Ramos (cell line): ENCODE measurements around the gene MAP3K5.

ENCODE experiments used
- in situ Hi-C: fragments of 300-500 bp; cut with MboI; formaldehyde crosslinking; loops from one replicate; pipeline ENCODE4 v1.14.3; 2022; ENCODE audit warnings: low sequenced_read_pairs; ENCODE audit not compliant: unreplicated experiment

Gene MAP3K5

DNA sequence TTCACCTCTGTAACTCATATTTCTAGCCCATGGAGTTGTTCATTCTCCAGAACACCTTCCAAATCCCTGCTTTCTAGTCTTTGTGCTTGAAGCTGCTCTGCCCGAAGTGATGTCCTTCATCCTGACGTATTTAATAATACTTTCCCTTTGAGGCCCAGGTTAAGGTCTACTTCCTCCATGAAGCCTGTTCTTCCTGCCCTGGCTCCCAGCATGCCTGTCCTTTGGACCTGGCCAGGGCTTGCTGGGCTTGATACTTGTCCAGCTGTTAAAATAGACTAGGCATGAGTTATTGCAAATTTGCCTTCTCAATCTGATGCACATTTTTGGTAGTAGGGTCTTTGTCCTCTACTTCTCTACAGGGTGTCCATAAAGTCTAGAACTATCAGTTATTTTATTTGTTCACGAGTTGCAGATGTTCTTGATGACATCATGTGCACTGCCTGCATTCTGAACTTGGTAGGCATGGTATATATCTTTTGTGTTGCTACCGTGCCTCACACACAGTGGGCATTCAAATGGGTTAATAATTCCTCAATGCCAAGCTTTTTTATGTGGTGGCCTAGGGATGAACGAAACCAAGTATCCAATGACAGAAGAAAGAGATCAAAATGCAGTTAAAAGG, 239.0 kb downstream of the MAP3K5 start:
- in situ Hi-C loops: no loop called here

DNA sequence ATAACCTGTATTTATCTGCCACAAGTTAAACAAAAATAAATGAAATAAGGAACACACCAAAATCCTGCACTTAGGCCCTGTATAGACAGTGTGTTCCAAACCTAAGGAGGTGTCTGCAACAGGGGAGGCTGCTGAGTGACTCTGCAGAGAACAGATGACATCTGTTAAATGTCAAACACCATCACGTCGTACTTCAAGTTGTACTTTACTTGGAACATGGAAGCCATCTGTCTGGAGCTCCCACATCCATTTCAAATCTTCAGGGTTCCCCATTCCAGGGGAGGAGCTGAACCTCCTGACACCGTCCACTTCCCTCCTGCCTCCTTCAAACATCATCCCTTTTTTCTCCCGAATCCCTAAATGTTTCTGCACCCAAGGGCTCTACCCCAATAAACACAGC, 240.2 kb downstream of the MAP3K5 start:
- in situ Hi-C loops: no loop called here

DNA sequence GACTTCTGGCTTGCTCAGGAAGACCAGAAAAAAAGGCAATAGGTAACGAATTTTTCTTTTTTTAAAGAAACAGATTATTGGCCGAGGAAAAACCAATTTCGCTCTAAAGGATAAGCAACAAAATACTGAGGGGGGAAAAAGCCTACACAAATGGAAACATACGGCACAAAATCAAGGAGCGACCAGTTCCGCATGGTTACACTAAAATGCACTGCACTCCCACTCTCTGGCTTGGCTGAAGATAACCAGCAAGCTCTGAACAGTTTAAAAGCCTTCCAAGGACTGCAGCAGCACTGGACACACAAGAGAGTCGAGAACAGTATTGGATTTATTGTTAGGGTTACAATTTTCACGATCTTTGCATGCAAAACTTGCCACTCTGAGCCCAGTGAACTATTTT, 241.2 kb downstream of the MAP3K5 start:
- in situ Hi-C loops: no loop called here

DNA sequence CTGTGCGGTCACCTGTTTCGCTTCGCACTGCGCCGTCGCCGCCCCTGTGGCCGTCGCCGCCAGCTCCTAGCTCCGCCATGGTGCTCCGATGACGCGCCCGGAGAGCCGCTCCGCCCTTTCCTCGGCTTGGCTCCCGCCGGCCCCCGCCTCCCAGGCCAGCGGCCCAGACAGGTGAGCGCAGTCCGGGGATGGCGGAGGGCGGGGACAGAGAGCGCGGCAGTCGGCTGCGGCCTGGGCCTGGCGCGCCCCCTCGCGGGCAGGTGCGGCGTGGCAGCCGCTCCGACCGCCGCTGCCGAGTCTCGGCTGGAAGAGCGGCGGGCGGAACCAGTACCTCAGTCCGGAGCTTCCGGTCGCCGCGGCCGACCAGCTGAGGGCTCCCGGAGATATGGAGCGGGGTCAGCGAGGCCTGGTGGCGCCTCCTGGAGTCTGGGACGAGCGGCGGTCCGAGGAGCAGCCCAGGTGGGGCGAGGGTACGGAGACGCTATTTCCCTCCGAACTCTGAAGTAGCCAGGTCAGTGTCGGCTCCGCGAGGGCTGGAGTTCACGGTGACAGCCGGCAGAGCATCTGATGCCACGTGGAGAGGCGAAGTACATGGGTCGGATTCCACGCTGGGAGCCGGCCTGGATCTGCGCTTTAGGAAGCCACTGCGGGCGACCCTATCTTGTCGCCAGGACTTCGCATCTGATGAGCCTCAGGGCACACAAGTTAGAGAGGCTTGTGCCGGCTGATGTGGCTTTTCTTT, 241.8 kb downstream of the MAP3K5 start, which contains the start of gene MAP7:
Gene MAP7, minus strand, starts transcription at position 93 of the 742 bp plus-strand sequence. Its CDS starts 14 bp downstream, at position 79.
- in situ Hi-C loops: no loop called here

DNA sequence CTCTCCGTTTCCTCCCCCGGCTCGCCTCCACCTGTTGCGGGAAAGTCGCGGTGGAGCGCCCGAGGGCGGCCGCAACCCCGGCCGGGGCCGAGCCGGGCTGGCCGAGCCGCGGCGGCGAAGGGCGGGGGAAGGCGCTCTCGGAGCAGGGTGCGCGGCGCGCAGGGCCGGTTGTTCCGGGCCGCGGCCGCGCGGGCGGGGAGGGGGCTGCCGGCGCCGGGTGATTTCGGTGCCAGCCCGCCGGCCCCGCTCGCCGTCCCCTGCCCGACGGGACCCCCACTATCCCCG, 242.3 kb downstream of the MAP3K5 start:
- in situ Hi-C loops: no loop called here

DNA sequence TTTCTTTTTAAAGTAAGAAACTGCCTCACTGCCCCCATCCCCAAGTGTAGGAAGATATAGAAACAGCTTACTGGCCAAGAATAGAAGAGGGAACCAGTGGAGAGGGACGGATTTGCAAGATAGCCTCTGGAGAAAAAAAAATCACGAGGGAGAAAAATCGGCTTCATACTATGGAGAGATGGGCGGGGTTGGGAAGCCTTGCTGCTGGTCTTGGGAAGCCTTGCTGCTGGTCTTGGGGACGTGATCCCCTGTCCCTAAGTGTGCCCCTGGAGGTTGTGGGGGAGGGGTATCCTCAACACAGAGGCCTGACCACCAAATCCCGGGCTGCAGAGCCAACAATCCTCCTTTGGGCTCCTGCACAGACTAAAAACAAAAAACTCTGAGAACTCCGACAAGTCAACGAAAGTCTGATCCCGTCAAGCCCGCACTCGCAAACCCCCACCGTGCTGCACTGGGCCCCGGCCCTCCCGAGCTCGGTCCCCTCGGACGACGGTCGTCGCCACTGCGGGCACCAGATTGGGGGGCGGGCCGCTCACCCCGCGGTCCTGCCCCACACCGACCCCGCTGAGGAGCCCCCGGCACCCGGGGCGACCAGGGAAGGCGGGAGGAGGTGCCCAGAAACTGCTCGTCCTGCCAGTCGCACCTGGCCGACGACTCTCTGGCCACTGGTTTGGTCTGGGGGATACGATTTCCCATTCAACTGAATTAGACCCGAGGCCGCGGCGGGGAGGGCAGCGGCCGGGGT, 242.8 kb downstream of the MAP3K5 start:
- in situ Hi-C loops: loop anchor here (25.0 kb wide), 1 partner anchor 1012 kb away; no protein-coding TSS in a partner anchor

DNA sequence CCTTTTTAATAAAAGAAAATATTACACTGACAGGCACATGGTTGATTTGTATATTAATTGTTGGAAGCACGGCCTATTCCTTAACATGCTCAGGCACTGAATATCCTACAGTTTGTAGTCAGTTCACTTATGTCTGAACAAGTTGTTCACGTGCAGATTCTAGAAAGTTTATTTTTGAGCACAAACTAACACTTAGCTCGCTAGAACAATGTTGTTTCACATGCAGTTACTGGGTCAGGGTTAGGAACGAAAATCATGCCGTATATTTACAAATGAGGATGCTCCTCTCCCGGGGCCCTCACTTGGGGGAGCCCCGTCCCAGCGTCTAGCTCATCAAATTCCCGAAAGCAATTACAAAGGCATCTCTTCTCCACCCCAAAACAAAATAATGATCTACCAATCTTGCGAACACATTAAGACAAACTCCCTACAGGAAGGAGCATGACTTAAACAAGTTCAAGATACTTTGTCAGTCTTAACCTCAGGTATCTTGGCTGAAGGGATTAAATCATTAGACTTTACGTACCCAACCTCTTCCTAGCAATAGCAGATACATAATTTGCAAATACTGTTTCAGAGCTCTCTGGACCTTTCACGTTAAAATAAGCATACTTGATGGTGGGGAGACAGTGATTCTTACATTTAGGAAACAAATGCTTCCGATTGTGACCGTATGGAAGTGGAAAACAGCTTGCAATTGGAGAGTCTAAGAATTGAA, 243.5 kb downstream of the MAP3K5 start:
- in situ Hi-C loops: loop anchor here (25.0 kb wide), 1 partner anchor 1011 kb away; no protein-coding TSS in a partner anchor

DNA sequence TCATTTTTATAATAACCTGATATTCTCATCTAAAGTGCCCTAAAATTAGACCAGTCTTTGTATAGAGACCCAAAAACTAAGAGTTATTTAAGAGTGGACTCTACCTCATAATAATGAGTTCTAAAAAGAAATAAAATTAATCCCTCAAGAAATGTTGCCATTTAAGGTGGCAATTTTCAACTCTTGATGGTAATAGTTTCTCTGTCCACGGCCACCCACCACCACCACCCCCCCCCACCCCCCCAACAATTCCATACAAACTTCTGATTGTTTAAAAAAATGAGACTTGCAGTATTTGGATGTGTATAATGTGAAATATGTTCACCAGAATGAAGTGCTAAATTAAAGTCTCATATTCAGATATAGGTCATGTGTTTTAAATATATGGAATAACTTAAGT, 244.4 kb downstream of the MAP3K5 start:
- in situ Hi-C loops: loop anchor here (25.0 kb wide), 1 partner anchor 1011 kb away; no protein-coding TSS in a partner anchor

DNA sequence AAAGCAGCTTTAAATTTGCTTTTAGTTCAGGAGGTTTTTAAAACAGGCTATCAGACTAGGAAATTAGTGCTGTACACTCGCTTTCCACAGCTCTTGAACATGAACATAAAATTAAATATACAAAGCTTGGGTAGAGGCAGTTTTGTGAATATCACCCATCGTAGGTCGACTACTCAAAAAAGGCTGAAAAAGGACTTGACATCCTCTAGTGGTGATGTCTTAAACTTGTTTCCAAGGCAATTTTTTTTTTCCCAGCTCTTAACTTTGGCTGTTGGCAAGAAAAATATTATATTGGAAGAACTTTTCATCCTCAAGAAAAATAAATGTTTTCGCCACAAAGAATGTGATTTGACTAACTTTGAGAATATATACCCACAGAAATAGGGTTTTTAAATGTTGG, 244.9 kb downstream of the MAP3K5 start:
- in situ Hi-C loops: loop anchor here (25.0 kb wide), 1 partner anchor 1010 kb away; no protein-coding TSS in a partner anchor

DNA sequence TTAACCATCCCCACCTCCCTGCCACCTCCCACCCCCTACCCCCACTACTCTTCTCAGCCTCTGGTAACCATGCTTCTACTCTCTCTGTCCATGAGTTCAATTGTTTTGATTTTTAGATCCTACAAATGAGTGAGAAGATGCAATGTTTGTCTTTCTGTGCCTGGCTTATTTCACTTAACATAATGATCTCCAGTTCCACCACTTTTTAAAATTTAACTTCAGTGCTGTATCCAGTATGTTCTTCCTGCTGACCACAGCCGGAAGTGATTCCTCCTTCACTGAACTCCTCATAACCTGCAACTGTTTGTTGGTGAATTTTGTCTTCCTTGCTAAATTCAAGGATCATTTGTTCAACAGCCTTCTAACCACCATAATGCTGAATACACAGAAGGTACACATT, 245.9 kb downstream of the MAP3K5 start:
- in situ Hi-C loops: loop anchor here (25.0 kb wide), 1 partner anchor 1009 kb away; no protein-coding TSS in a partner anchor

DNA sequence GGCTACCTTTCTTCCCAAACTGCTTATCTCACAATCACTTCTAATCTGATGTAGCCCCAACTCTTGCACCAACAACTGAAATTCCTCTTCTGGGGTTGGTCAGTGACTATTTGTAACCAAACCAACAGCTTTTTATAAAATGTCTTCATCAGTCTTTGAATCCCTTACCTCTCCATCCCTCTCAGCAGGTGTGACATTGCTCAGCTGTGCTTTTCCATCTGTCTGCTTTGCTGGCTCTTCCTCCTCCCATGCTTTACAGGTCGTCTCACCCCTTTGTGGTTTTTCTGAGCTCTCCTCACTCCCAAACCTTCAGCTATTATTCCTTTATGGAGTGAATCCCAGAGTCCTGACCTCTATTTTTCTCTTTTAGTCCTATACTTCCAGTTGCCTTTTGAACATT, 248.0 kb downstream of the MAP3K5 start:
- in situ Hi-C loops: loop anchor here (25.0 kb wide), 1 partner anchor 1007 kb away; no protein-coding TSS in a partner anchor

DNA sequence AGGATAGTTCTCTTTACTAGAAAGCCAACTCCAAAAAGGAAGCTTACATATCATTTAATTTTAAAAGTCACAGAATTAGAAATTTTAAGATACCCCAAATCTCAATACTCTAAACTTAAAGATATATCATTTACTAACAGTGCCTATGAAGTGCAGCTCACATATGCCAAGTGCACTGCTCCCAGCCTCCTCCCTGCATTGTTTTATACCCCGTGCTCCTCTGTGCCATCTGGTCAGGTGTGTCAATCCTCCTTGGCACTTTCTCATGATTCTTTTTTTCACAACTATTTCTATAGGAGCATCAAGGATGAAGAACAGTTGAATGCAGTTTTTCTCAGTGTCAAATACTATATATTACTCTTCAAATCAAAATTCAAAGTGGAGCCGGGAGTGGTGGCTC, 250.9 kb downstream of the MAP3K5 start:
- in situ Hi-C loops: loop anchor here (25.0 kb wide), 1 partner anchor 1004 kb away; no protein-coding TSS in a partner anchor

DNA sequence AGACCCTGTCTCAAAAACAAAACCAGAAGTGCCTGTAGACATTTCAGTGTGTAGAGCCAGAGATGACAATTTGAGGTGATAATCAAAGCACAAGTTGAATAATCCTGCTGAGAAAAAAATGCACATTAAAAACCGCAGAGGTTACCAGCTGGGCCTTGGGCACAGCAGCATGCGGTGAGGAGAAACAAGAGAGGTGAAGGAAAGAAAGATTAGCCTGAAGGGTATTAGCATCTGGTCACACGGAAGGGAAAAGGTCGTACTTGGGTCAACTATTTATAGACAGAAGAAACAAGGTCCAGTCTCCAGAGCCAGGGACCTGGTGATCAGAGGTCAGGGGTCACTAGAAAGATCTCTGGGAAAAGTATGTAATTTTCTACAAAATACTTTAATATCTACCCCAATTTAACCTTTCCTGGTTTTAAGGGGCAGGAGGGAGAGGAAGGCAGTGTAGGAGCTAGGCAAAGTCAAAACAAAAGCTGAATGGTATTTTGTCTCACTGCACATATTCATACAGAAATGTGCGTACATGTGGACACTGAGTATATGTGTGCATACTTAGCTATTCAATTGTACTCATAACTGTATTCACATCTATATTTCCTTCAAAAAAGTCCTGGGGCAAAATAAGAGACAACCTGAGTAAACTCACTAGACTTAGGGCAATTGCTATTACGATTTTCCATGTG, 252.2 kb downstream of the MAP3K5 start:
- in situ Hi-C loops: loop anchor here (25.0 kb wide), 1 partner anchor 1003 kb away; no protein-coding TSS in a partner anchor

DNA sequence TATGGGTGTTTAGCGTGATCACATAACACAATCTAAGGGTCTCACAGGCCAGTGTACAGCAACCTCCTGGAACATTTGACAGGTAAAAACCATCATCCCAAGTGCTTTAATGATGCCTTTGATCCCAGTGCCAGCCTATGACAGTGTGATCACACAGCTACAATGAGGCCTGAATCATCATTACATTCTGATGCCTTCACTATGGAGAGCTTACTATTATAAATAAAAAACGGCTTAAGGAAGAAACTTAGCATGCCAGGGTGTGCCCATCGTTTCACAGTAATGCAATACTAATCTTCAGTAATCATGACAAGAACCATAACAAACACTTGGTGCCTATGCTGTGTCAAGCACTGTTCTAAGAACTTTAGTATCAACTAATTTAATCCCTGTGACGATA, 253.4 kb downstream of the MAP3K5 start:
- in situ Hi-C loops: loop anchor here (25.0 kb wide), 1 partner anchor 1002 kb away; no protein-coding TSS in a partner anchor

DNA sequence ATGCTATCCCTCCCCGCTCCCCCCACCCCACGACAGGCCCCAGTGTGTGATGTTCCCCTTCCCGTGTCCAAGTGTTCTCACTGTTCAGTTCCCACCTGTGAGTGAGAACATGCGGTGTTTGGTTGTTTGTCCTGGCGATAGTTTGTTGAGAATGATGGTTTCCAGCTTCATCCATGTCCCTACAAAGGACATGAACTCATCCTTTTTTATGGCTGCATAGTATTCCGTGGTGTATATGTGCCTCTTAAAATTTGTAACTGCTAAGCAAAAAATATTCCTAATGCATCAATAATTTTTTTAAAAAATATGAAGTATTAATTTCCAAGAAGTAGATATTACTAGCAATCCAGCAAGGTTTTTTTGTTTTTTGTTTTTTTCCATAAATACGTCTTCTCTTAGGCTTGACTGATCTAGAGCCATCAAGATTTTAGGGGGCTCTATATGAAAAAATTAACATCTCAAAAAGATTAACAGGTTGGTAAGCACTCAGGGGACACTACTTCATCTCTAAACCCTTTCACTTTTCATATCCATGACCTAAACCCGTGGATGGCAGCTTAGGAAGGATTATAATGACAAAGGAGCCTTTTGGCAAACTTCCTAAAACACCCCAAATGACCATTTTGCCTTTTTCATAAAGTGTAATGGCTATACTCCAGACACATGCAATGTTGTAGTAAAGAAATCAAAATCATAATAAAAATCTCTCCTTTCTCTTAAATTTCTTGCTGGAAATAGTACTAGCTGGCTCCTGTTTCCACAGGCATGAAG, 256.2 kb downstream of the MAP3K5 start:
- in situ Hi-C loops: loop anchor here (25.0 kb wide), 1 partner anchor 999 kb away; no protein-coding TSS in a partner anchor

DNA sequence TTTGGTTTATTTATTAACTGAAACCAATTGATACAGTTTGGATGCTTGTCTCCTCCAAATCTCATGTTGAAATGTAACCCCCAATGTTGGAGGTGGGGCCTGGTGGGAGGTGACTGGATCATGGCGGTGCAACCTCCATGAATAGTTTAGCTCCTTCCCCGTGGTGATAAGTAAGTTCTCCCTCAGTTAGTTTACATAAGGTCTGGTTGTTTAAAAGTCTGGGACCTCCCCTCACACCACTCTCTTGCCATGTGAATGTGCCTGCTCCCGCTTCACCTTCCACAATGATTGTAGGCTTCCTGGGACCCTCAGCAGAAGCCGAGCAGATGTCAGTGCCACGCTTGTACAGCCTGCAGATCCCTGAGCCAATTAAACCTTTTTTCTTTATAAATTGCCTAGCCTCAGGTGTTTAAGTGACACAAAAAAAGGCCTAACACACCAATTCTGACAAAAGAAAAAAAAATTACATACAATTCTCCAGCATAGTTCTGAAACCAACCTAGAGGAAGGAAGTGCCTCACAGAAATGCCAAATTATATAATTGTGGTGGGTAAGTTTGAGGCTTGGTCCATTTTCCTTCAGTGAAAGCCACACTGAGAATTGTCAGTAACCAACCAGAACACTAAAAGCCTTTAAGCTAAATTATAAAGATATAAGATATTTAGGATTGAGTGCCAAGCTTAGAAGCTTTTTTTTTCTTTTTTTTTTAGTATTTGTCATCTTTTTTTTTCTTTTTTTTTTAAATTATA, 257.1 kb downstream of the MAP3K5 start:
- in situ Hi-C loops: loop anchor here (25.0 kb wide), 1 partner anchor 998 kb away; no protein-coding TSS in a partner anchor

DNA sequence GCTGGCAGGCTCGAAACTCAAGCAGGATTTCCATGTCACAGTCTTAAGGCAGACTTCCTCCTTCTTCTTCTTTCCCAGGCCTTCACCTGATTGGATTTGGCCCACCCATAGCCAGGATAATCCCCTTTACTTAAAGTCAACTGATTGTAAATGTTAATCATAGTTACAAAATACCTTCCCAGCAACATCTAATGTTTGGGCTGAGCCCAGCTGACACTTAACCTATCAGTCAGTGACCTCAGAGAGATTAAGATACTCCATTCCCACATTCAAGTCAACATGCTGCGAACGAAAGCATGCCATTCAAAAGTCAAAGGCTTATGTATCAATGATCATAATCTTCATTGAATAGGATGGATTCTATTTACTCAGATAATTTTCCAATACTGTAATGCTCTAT, 258.0 kb downstream of the MAP3K5 start:
- in situ Hi-C loops: loop anchor here (25.0 kb wide), 1 partner anchor 997 kb away; no protein-coding TSS in a partner anchor

DNA sequence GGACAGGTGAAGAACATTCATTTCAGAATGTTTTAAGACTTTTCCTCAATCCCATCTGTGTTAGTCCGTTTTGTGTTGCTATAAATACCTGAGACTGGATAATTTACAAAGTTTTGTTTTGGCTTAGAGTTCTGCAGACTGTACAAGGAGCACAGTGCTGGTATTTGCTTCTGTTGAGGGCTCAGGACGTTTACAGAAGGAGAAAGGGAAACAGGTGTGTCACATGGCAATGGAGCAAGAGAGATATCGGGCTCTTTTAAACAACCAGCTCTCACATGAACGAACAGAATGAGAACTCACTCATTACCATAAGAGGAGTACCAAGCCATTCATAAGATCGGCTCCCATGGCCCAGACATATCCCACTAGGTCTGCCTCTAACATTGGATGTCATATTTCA, 258.8 kb downstream of the MAP3K5 start:
- in situ Hi-C loops: loop anchor here (25.0 kb wide), 1 partner anchor 996 kb away; no protein-coding TSS in a partner anchor
